DOHH2 (cell line): ENCODE measurements around the gene STUB1.

ENCODE experiments used
- H3F3A ChIP-seq: fragments of 200-600 bp; sonication (generic), shearing (Covaris generic); 2 replicates; pipeline ENCODE4 v1.6.0; 2016; ENCODE audit warnings: antibody characterized with exemption, mild to moderate bottlenecking; ENCODE audit not compliant: control insufficient read depth, insufficient read depth
- H3K27ac ChIP-seq: fragments of 200-600 bp; sonication (generic); 2 replicates; pipeline ENCODE4 v1.5.1; 2014; ENCODE audit warnings: low read depth, mild to moderate bottlenecking, low read length, moderate library complexity
- H3K27me3 ChIP-seq: fragments of 200-600 bp; sonication (generic); 2 replicates; pipeline ENCODE4 v1.6.1; 2014; ENCODE audit warnings: mild to moderate bottlenecking, low read length, mixed read lengths; ENCODE audit not compliant: control insufficient read depth
- H3K36me3 ChIP-seq: fragments of 200-600 bp; sonication (generic); 2 replicates; pipeline ENCODE4 v1.6.1; 2014; ENCODE audit warnings: mild to moderate bottlenecking, low read length, moderate library complexity, mixed read lengths; ENCODE audit not compliant: control insufficient read depth
- H3K4me1 ChIP-seq: fragments of 200-600 bp; sonication (generic); 2 replicates; pipeline ENCODE4 v1.6.1; 2014; ENCODE audit warnings: mild to moderate bottlenecking, low read length, mixed read lengths; ENCODE audit not compliant: control insufficient read depth
- H3K4me2 ChIP-seq: fragments of 200-600 bp; sonication (generic); 2 replicates; pipeline ENCODE4 v1.6.0; 2014; ENCODE audit warnings: mild to moderate bottlenecking, low read length, moderate library complexity
- H3K4me3 ChIP-seq: fragments of 200-600 bp; sonication (generic); 2 replicates; pipeline ENCODE4 v1.5.1; 2014; ENCODE audit warnings: mild to moderate bottlenecking, low read length, mixed read lengths
- H3K79me2 ChIP-seq: fragments of 200-600 bp; sonication (generic); 2 replicates; pipeline ENCODE4 v1.6.1; 2014; ENCODE audit warnings: mild to moderate bottlenecking, low read length, mixed read lengths; ENCODE audit not compliant: control insufficient read depth
- H3K9me2 ChIP-seq: fragments of 200-600 bp; sonication (generic); replicated peaks from 2 replicates; pipeline ENCODE4 v1.6.1; 2014; ENCODE audit warnings: mild to moderate bottlenecking, low read length, mixed read lengths; ENCODE audit not compliant: control insufficient read depth
- H3K9me3 ChIP-seq: fragments of 200-600 bp; sonication (generic); 2 replicates; pipeline ENCODE4 v1.6.1; 2014; ENCODE audit warnings: antibody characterized with exemption, low read length, mixed read lengths; ENCODE audit not compliant: control insufficient read depth, insufficient read depth
- H4K20me1 ChIP-seq: fragments of 200-600 bp; sonication (generic); 2 replicates; pipeline ENCODE4 v1.6.0; 2014; ENCODE audit warnings: low read depth, mild to moderate bottlenecking, antibody characterized with exemption, low read length, moderate library complexity; ENCODE audit not compliant: control insufficient read depth, insufficient read depth
- EZH2phosphoT487 ChIP-seq: fragments of 200-600 bp; sonication (generic); IDR thresholded peaks from 2 replicates; pipeline ENCODE4 v1.6.1; 2017; ENCODE audit warnings: borderline replicate concordance, mild to moderate bottlenecking, antibody characterized with exemption, low read length, moderate library complexity, mixed read lengths
- TF ChIP-seq, protein P1 (sequence below): fragments of 200-600 bp; sonication (generic); IDR thresholded peaks from one replicate; pipeline ENCODE4 v1.5.1; 2014; ENCODE audit warnings: antibody characterized with exemption, mild to moderate bottlenecking, low read depth, low read length; ENCODE audit not compliant: poor library complexity, severe bottlenecking

Gene STUB1

DNA sequence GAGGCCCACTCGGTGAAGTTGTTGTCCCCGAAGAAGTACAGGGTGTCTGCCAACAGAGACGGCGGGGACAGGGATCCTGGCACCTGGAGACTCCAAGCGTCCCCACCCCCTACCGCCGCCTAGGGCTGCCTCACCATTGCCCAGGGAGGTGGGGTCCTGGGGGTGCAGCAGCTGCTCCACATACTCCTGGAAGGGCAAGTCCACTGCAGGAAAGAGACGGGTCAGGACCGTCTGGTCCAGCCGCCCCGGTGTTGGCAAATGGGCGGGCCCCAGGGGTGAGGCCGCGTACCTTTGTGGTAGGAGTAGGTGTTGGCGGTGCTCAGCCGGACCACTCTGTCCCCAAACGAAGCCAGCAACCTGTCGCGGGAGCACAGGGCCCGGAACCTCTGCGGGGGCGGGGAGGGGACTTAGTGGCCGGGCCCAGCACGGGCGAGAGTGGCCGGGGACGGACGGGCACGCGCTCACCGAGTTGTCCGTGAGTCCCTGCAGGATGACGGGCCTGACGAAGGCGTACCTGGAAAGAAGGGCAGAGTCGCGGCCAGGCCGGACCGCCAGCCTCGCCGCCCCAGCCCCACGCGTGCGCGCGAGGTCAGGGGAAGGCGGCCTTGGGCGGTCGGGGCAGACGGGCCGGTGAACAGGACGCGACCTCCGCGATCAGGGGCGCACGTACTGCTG, 3.3 kb downstream of the STUB1 start:
- Histone ChIP-seq H3K4me2 (peak overlapping the region; percentile 97), H3K4me1 (peaks cover 46% of the 10 kb centered on the region)
- TF ChIP-seq, protein P1, sequence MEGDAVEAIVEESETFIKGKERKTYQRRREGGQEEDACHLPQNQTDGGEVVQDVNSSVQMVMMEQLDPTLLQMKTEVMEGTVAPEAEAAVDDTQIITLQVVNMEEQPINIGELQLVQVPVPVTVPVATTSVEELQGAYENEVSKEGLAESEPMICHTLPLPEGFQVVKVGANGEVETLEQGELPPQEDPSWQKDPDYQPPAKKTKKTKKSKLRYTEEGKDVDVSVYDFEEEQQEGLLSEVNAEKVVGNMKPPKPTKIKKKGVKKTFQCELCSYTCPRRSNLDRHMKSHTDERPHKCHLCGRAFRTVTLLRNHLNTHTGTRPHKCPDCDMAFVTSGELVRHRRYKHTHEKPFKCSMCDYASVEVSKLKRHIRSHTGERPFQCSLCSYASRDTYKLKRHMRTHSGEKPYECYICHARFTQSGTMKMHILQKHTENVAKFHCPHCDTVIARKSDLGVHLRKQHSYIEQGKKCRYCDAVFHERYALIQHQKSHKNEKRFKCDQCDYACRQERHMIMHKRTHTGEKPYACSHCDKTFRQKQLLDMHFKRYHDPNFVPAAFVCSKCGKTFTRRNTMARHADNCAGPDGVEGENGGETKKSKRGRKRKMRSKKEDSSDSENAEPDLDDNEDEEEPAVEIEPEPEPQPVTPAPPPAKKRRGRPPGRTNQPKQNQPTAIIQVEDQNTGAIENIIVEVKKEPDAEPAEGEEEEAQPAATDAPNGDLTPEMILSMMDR, result no peak
- TF ChIP-seq EZH2phosphoT487, result no peak

DNA sequence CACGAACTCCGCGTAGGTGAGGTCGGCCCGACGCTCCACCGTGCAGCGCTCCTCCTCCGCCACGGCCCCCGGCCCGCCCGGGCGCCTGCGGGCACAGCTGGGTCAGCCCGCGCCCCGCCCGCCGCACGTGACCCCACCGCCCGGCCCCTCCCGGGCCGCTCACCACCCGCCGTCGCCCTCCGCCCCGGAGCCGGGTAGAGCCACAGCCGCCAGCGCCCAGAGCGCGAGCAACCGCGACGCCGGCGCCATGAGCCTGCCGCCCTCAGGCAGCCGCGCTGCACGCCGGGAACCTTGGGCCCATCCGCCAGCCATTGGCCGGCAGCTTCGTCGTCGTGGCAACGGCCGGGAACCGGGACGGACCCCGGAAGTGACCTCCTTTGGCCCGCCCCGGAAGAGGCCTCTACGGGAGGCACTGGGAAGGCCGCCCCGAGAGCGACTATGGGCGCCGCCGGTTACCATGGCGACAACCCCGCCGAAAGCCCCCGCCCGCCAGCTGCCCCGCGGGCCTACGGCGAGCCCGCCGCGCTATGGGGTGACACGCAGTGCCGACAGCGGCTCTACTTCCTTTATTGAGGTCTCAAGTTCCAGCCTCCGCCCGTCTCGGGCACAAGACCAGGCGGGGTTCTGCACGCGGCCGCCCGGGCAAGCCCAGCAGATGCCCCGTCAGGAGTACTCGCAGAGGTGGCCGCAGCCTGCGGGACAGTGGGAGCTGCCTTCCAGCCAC, 4.0 kb downstream of the STUB1 start, which contains the start of gene JMJD8:
JMJD8 (minus strand) TSS at position 264 of the 724 bp plus-strand sequence; CDS start at position 249, 15 bp downstream.
- peak within 1 kb of the TSS; percentile 93 for H3K4me3 ChIP-seq
- H3K9me2 ChIP-seq, result no peaks in the 10 kb centered on the region
- H4K20me1 ChIP-seq, result peaks cover 19% of the 10 kb centered on the region
- peak within 1 kb of the TSS; percentile 97 for H3K4me2 ChIP-seq
- TF ChIP-seq EZH2phosphoT487, result no peak
- TF ChIP-seq, protein P1, result no peak
- H3K27ac ChIP-seq, result 0 out of 2 replicates have a peak within 1 kb of the TSS, but pooled peaks have one; percentile 18
- H3K36me3 ChIP-seq, result peaks cover 59% of the 10 kb centered on the region
- peaks cover 47% of the 10 kb centered on the region for H3K4me1 ChIP-seq
- no peaks in the 10 kb centered on the region for H3K9me3 ChIP-seq
- peaks cover 48% of the 10 kb centered on the region for H3K79me2 ChIP-seq
- H3F3A ChIP-seq, result no peaks in the 10 kb centered on the region
- H3K27me3 ChIP-seq, result no peaks in the 10 kb centered on the region

More for the DNA sequence above, 3.3 kb downstream of the STUB1 start:
- Histone ChIP-seq H3K9me2 (no peaks in the 10 kb centered on the region), H3K27me3 (no peaks in the 10 kb centered on the region), H3K27ac (0 out of 2 replicates have a peak overlapping the region, but pooled peaks have one; percentile 18), H3K9me3 (no peaks in the 10 kb centered on the region), H3K79me2 (peaks cover 41% of the 10 kb centered on the region), H4K20me1 (peaks cover 19% of the 10 kb centered on the region), H3K4me3 (peak overlapping the region; percentile 93), H3K36me3 (peaks cover 59% of the 10 kb centered on the region), H3F3A (no peaks in the 10 kb centered on the region; the same call in 1 of the 2 replicates)

DNA sequence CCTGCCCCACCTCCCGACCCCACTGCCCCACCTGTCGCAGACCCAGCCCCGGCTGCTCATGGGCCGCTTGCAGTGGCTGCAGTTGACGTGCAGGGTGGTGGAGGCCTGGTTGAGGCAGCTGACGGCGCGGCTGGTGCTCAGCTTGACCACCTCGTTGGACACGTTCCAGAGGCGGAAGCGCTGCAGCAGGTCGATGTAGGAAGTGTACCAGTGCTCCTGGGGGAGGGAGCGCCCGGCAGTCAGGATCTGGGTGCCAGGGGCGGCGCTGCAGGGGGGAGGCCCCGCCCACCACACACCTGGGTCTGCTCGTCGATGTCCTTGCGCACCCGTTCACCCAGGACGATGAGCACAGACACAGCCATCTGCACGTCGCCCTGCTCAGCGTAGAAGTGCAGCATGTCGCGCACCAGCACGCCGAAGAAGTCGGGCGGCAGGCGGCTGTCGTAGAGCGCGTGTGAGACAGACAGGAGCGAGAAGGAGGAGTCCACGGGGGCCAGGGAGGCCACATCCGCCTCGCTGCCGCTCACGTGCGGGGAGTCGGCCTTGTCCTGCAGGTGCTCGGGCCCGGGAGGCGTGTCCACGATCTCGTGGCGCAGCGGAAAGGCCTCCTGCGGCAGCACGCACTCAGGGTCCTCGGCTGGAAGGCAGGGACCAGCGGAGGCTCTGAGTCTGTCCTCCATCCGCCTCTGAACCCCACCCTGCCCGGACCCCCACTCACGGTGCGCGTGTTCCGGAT, 4.9 kb downstream of the STUB1 start:
- peaks cover 19% of the 10 kb centered on the region for H4K20me1 ChIP-seq

More for the DNA sequence above, 4.9 kb downstream of the STUB1 start:
- Histone ChIP-seq H3K27ac (no peak overlapping the region), H3K27me3 (no peaks in the 10 kb centered on the region), H3K4me1 (peaks cover 48% of the 10 kb centered on the region), H3K9me3 (no peaks in the 10 kb centered on the region), H3F3A (no peaks in the 10 kb centered on the region), H3K79me2 (peaks cover 57% of the 10 kb centered on the region), H3K36me3 (peaks cover 59% of the 10 kb centered on the region), H3K9me2 (no peaks in the 10 kb centered on the region), H3K4me3 (no peak overlapping the region), H3K4me2 (peak overlapping the region; percentile 14; the same call in 1 of the 2 replicates)
- TF ChIP-seq, protein P1, result no peak
- TF ChIP-seq EZH2phosphoT487, result no peak
